Panc1 (cell line): Measurements from ENCODE around the gene MAST4. TPM values are rescaled to one million over a fixed set of nuclear protein-coding genes. Genes with fewer than 3 reads are reported as not detected.

Experiments
- ATAC-seq: fragments of 200-7000 bp; cut with Tn5 transposase; 2 replicates; pipeline ENCODE4 v1.9.1; 2020; ENCODE audit warnings: mild to moderate bottlenecking, moderate library complexity
- BruUV-seq: library from RNA; stranded (reverse); fragments of 400-500 nt; replicated peaks from 2 replicates; lab custom pipeline; 2021; lab: Mats Ljungman, UMichigan
- CTCF ChIA-PET: fragments of 300-600 bp; sonication (Branson Sonifier 250); formaldehyde crosslinking; loops from one replicate; lab custom pipeline; 2022; ENCODE audit warnings: antibody characterized with exemption; lab: Charles Lee
- POLR2A ChIA-PET: fragments of 300-600 bp; sonication (Branson Sonifier 250); formaldehyde crosslinking; loops from one replicate; lab custom pipeline; 2022; ENCODE audit warnings: antibody characterized with exemption; lab: Charles Lee
- DNase-seq: peaks from one replicate; pipeline ENCODE4 v3.0.0-alpha.2; 2010; ENCODE audit warnings: low read depth, low spot score
- H3K27ac ChIP-seq: 2 replicates; pipeline ENCODE4 v1.5.1; 2011; ENCODE audit warnings: mild to moderate bottlenecking, low read length, inconsistent platforms
- H3K27me3 ChIP-seq: fragments of 200-500 bp; sonication (Bioruptor generic); 2 replicates; pipeline ENCODE4 v1.6.0; 2014; ENCODE audit warnings: low read length, inconsistent platforms; ENCODE audit not compliant: control insufficient read depth, insufficient read depth
- H3K36me3 ChIP-seq: fragments of 200-500 bp; sonication (Bioruptor generic); 2 replicates; pipeline ENCODE4 v1.5.1; 2014; ENCODE audit warnings: inconsistent platforms, mild to moderate bottlenecking, low read length, moderate library complexity; ENCODE audit not compliant: control insufficient read depth, insufficient read depth
- H3K4me1 ChIP-seq: 2 replicates; pipeline ENCODE4 v1.5.1; 2011; ENCODE audit warnings: inconsistent platforms, mild to moderate bottlenecking, low read length, moderate library complexity; ENCODE audit not compliant: control insufficient read depth, insufficient read depth
- H3K4me3 ChIP-seq, 2 experiments: 2 replicates each; pipeline ENCODE4 v1.5.1; 2011 to 2012; ENCODE audit warnings: low read depth in 2 of 2, low read length in 2 of 2, mild to moderate bottlenecking in 2 of 2, inconsistent platforms in 1 of 2, moderate library complexity in 1 of 2
- H3K9me3 ChIP-seq: fragments of 200-500 bp; sonication (Bioruptor generic); 2 replicates; pipeline ENCODE4 v1.5.1; 2014; ENCODE audit warnings: low read depth, mild to moderate bottlenecking, inconsistent platforms, low read length, moderate library complexity; ENCODE audit not compliant: control insufficient read depth, insufficient read depth
- POLR2AphosphoS5 ChIP-seq: IDR thresholded peaks from 2 replicates; pipeline ENCODE4 v1.6.1; 2012; ENCODE audit warnings: mild to moderate bottlenecking, low read depth, low read length, moderate library complexity
- SIN3A ChIP-seq: IDR thresholded peaks from 2 replicates; pipeline ENCODE4 v1.6.1; 2012; ENCODE audit warnings: low read depth, mild to moderate bottlenecking, low read length, moderate library complexity, borderline replicate concordance; ENCODE audit not compliant: insufficient read depth
- TCF7L2 ChIP-seq: IDR thresholded peaks from 2 replicates; pipeline ENCODE4 v1.6.1; 2011; ENCODE audit warnings: mild to moderate bottlenecking, low read depth, low read length, inconsistent platforms
- in situ Hi-C: cut with HindIII; loops from 2 replicates; pipeline ENCODE4 v1.10.0; 2016; ENCODE audit warnings: low sequenced_read_pairs, low pct_unique_long_range_greater_than_20kb
- intact Hi-C: fragments of 100-400 bp; cut with micrococcal nuclease; formaldehyde crosslinking; loops from one replicate; pipeline ENCODE4 v1.10.0; 2022; ENCODE audit not compliant: unreplicated experiment
- total RNA-seq: library from RNA; stranded (reverse); gene quantifications from one replicate; pipeline ENCODE4 v1.2.1, GENCODE V29; 2021; ENCODE audit not compliant: unreplicated experiment
- TF ChIP-seq, protein P1 (sequence below), 2 experiments: IDR thresholded peaks; 2 replicates each; pipeline ENCODE4 v1.6.1; 2011 to 2012; ENCODE audit warnings: low read depth in 2 of 2, control low read depth in 1 of 2, low read length in 1 of 2, mild to moderate bottlenecking in 1 of 2, moderate library complexity in 1 of 2; ENCODE audit not compliant: insufficient read depth in 1 of 2
- TF ChIP-seq, protein P2 (sequence below): fragments of 450-650 bp; IDR thresholded peaks from 2 replicates; pipeline ENCODE4 v1.5.1; 2017; ENCODE audit warnings: mild to moderate bottlenecking

The MAST4 gene
- total RNA-seq, 1 experiment from 2014 or later = 1.8 TPM

DNA sequence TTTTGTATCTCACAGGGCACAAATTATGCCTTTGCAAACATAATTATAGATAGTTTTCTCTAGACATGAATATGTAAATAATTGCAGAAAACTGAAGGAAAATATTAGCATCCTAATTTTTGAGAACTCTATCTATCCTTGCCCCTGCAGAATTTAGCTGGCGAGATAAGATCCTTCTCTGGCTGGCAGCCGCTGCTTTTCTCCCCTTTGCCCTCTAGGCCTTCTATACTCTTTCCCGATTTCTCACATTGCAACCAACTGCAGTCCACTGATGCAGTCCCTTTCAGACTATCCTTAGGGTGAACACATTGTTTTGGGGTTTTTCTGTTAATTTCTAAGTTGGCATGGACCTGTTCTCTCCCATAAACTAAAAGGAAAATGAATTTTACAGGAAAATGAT is 509.1 kb downstream of the MAST4 start:
- no peak for ATAC-seq
- TF ChIP-seq POLR2AphosphoS5 = no peak
- no peak for DNase-seq
- Histone ChIP-seq H3K9me3 (no peaks in the 10 kb centered on the region), H3K4me3 (no peak overlapping the region), H3K36me3 (no peaks in the 10 kb centered on the region), H3K27me3 (no peaks in the 10 kb centered on the region), H3K4me1 (no peaks in the 10 kb centered on the region), H3K27ac (no peak overlapping the region)
- in situ Hi-C loops (no loop called here), intact Hi-C loops (no loop called here)
- POLR2A ChIA-PET = no interaction called here
- no TSS peak for BruUV-seq
- CTCF ChIA-PET = no interaction called here

DNA sequence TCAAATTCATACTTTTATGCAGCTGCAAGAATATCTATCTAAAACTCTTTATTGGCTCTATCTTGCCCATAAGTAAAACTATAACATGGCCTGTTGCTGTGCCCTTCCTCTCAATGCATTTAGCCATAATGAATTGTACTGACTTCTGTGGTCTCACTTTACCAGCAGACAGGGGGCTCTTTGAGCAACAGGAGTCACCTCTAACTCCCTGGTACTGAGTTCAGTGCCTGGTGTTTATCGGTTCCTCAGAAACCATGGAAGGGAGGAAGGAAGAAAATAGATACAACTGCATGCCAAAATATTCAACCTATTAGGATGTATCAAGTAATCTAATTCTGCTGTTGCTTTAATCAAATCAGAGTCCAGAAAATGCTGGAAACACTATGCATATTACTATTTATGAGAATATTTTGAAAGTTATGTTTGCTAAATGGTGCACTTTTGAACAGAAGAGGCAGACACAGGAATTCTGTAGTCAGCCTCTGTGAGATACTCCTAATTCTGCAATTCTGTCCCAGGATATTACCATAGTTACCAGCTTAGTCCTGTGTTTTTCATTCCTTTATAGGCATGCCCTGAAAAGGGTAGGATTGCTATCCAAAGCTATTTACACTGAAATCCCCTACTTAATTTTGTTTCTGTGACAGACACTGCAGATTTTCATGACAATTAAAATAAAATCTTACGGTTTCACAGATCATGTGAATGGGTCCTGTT is 510.6 kb downstream of the MAST4 start:
- CTCF ChIA-PET = no interaction called here
- DNase-seq = no peak
- no peaks in the 10 kb centered on the region for H3K9me3 ChIP-seq
- intact Hi-C loops = no loop called here
- no peak overlapping the region for H3K4me3 ChIP-seq
- no peak for ATAC-seq
- in situ Hi-C loops = no loop called here
- no TSS peak for BruUV-seq
- H3K27me3 ChIP-seq = no peaks in the 10 kb centered on the region
- POLR2A ChIA-PET = no interaction called here
- TF ChIP-seq TCF7L2 = no peak
- TF ChIP-seq, protein P1, sequence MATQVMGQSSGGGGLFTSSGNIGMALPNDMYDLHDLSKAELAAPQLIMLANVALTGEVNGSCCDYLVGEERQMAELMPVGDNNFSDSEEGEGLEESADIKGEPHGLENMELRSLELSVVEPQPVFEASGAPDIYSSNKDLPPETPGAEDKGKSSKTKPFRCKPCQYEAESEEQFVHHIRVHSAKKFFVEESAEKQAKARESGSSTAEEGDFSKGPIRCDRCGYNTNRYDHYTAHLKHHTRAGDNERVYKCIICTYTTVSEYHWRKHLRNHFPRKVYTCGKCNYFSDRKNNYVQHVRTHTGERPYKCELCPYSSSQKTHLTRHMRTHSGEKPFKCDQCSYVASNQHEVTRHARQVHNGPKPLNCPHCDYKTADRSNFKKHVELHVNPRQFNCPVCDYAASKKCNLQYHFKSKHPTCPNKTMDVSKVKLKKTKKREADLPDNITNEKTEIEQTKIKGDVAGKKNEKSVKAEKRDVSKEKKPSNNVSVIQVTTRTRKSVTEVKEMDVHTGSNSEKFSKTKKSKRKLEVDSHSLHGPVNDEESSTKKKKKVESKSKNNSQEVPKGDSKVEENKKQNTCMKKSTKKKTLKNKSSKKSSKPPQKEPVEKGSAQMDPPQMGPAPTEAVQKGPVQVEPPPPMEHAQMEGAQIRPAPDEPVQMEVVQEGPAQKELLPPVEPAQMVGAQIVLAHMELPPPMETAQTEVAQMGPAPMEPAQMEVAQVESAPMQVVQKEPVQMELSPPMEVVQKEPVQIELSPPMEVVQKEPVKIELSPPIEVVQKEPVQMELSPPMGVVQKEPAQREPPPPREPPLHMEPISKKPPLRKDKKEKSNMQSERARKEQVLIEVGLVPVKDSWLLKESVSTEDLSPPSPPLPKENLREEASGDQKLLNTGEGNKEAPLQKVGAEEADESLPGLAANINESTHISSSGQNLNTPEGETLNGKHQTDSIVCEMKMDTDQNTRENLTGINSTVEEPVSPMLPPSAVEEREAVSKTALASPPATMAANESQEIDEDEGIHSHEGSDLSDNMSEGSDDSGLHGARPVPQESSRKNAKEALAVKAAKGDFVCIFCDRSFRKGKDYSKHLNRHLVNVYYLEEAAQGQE (IDR thresholded peaks at IDR 0.05; ENCODE audit: insufficient read depth in 1 of 2, low read depth in 2 of 2, low read length in 1 of 2) = no peak
- no peak for TF ChIP-seq POLR2AphosphoS5
- TF ChIP-seq, protein P2, sequence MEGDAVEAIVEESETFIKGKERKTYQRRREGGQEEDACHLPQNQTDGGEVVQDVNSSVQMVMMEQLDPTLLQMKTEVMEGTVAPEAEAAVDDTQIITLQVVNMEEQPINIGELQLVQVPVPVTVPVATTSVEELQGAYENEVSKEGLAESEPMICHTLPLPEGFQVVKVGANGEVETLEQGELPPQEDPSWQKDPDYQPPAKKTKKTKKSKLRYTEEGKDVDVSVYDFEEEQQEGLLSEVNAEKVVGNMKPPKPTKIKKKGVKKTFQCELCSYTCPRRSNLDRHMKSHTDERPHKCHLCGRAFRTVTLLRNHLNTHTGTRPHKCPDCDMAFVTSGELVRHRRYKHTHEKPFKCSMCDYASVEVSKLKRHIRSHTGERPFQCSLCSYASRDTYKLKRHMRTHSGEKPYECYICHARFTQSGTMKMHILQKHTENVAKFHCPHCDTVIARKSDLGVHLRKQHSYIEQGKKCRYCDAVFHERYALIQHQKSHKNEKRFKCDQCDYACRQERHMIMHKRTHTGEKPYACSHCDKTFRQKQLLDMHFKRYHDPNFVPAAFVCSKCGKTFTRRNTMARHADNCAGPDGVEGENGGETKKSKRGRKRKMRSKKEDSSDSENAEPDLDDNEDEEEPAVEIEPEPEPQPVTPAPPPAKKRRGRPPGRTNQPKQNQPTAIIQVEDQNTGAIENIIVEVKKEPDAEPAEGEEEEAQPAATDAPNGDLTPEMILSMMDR = no peak
- H3K36me3 ChIP-seq = no peaks in the 10 kb centered on the region
- H3K4me1 ChIP-seq = no peaks in the 10 kb centered on the region
- no peak overlapping the region for H3K27ac ChIP-seq

DNA sequence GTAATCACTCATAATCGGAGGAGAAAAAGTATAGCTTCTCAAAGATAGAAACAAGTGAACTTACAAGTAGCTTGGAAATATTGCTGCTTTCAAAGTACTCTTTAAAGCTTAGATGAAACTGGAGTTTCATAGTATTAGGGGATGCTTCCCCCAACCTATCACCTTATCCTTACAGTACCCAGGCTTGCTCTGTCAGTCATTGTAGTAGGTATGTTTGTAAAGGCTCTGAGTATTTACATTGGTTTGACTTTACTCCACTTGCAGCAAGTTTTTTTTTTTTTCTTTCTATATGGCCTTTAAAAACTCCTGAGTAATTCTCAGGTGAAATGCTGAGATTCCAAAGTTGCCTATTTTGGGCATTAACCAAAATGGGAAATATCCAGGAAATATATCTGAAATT is 515.6 kb downstream of the MAST4 start:
- intact Hi-C loops (no loop called here), in situ Hi-C loops (no loop called here)
- H3K36me3 ChIP-seq = no peaks in the 10 kb centered on the region
- H3K4me3 ChIP-seq = no peak overlapping the region
- no peak overlapping the region for H3K27ac ChIP-seq
- ATAC-seq (no peak), DNase-seq (no peak)
- H3K9me3 ChIP-seq = no peaks in the 10 kb centered on the region
- no peaks in the 10 kb centered on the region for H3K27me3 ChIP-seq
- H3K4me1 ChIP-seq = no peaks in the 10 kb centered on the region
- POLR2A ChIA-PET = no interaction called here
- TF ChIP-seq POLR2AphosphoS5 = no peak
- TF ChIP-seq, protein P1 (IDR thresholded peaks at IDR 0.05; ENCODE audit: insufficient read depth in 1 of 2, low read depth in 2 of 2, low read length in 1 of 2) = no peak
- TF ChIP-seq, protein P2 = no peak
- TF ChIP-seq SIN3A = no peak
- no peak for TF ChIP-seq TCF7L2
- CTCF ChIA-PET = no interaction called here
- BruUV-seq = no TSS peak
